Activated B cell treated with CpG ODN at 0.5 μM for 24 hours (primary cell): Measurements from ENCODE around the gene MANBA. TPM values are rescaled to one million over a fixed set of nuclear protein-coding genes. Genes with fewer than 3 reads are reported as not detected.

Experiments used
- ATAC-seq: fragments of 200-7000 bp; cut with Tn5 transposase; one replicate; pipeline ENCODE4 v1.10.0; 2021; ENCODE audit warnings: low read depth, mild to moderate bottlenecking, moderate library complexity
- CTCF ChIA-PET: fragments of 350-600 bp; sonication (Branson Sonifier 250); formaldehyde crosslinking; loops from one replicate; lab custom pipeline; 2021; ENCODE audit warnings: antibody characterized with exemption; lab: Charles Lee
- POLR2A ChIA-PET: fragments of 350-600 bp; sonication (Branson Sonifier 250); formaldehyde crosslinking; loops from one replicate; lab custom pipeline; 2021; ENCODE audit warnings: antibody characterized with exemption; lab: Charles Lee
- DNase-seq: peaks from one replicate; pipeline ENCODE4 v3.0.0; 2022
- H3K27ac Mint-ChIP-seq: one replicate; pipeline ENCODE4 v1.8.0; 2020; ENCODE audit warnings: mixed read lengths
- H3K27me3 Mint-ChIP-seq: one replicate; pipeline ENCODE4 v1.8.0; 2021; ENCODE audit warnings: mixed read lengths
- H3K36me3 Mint-ChIP-seq: one replicate; pipeline ENCODE4 v1.8.0; 2021; ENCODE audit warnings: low read depth, mixed read lengths
- H3K4me1 Mint-ChIP-seq: one replicate; pipeline ENCODE4 v1.8.0; 2021; ENCODE audit warnings: mixed read lengths
- H3K4me3 Mint-ChIP-seq: one replicate; pipeline ENCODE4 v1.8.0; 2020; ENCODE audit warnings: mild to moderate bottlenecking, mixed read lengths
- H3K9me3 Mint-ChIP-seq: one replicate; pipeline ENCODE4 v1.8.0; 2020; ENCODE audit warnings: mixed read lengths
- CTCF ChIP-seq: fragments of 200-600 bp; IDR thresholded peaks from one replicate; pipeline ENCODE4 v1.8.0; 2022; ENCODE audit warnings: antibody characterized with exemption, mild to moderate bottlenecking
- intact Hi-C: fragments of 100-400 bp; cut with micrococcal nuclease; formaldehyde crosslinking; loops from one replicate; pipeline ENCODE4 v1.15.1; 2024
- total RNA-seq: library from RNA; stranded (reverse); gene quantifications from 2 replicates; pipeline ENCODE4 v1.2.3, GENCODE V29; 2022

MANBA gene
- total RNA-seq, 1 donor from 2014 or later, result 55.3 TPM

- H3K4me3 Mint-ChIP-seq, result no peak overlapping the region
- no peak for ATAC-seq
- H3K27ac Mint-ChIP-seq, result no peak overlapping the region
- no peaks in the 10 kb centered on the region for H3K27me3 Mint-ChIP-seq
- no peak for TF ChIP-seq CTCF
- CTCF ChIA-PET, result no interaction called here
- DNase-seq, result no peak
- peaks cover 87% of the 10 kb centered on the region for H3K36me3 Mint-ChIP-seq
- peaks cover 9% of the 10 kb centered on the region for H3K4me1 Mint-ChIP-seq
- POLR2A ChIA-PET, result interaction anchor here (0.6 kb wide), 1 partner anchor 274 kb away, joined by 3 read pairs; no protein-coding TSS in a partner anchor
- no peaks in the 10 kb centered on the region for H3K9me3 Mint-ChIP-seq
- intact Hi-C loops, result no loop called here
Measured at GRCh38 chr4:102606846-102607450, 153.8 kb downstream of the MANBA start.

DNA sequence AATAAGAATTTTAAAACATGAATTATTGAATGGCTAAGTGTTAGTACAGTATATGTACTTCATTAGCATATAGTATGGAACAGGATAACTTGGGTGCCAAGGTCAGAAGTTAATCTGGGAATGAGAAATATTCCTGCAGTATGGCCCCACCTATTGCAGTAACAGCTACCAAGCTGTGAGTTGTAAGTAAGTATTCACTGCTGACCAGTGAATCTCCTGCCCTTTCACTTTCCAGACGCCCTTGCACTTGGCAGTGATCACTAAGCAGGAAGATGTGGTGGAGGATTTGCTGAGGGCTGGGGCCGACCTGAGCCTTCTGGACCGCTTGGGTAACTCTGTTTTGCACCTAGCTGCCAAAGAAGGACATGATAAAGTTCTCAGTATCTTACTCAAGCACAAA lies 154.5 kb downstream of the MANBA start:
- H3K27me3 Mint-ChIP-seq, result no peaks in the 10 kb centered on the region
- no peak for ATAC-seq
- CTCF ChIA-PET, result no interaction called here
- POLR2A ChIA-PET, result interaction anchor here (0.6 kb wide), 1 partner anchor 1330 kb away, joined by 5 read pairs; no protein-coding TSS in a partner anchor
- H3K9me3 Mint-ChIP-seq, result no peaks in the 10 kb centered on the region
- intact Hi-C loops, result no loop called here
- peaks cover 2% of the 10 kb centered on the region for H3K4me1 Mint-ChIP-seq
- no peak overlapping the region for H3K27ac Mint-ChIP-seq
- H3K4me3 Mint-ChIP-seq, result no peak overlapping the region
- no peak for DNase-seq
- TF ChIP-seq CTCF, result no peak
- peaks cover 87% of the 10 kb centered on the region for H3K36me3 Mint-ChIP-seq

DNA sequence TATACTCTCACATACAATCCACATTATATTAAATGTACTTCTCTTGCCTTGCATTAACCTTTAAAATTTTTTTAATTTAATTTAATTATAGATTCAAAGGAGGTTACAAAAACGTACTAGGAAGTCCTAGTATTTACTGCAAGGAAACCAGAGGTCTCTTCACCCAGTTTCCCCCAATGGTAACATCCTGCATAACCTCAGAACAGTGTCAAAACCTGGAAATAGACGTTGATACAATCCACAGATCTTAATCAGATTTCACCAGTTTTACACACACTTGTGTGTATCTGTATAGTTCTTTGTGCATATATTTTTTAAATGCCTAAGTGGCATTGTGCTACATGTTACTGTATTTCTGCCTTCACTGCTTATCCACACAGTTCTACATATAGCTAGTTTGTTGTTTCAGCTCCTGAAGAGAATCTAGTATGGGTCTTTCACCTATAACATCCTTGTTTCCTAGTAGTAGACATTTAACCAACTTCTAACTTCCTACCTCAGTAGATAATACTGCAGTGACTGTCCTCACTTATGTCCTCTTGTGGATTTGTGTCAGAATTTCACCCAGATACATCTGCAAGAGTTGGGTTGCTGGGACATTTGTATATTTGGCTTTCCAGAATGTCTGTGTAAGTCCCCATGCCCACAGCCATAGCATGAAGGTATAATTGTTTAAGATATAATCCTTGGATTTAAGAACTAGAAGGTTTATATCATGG lies 156.4 kb downstream of the MANBA start:
- Mint-ChIP-seq H3K4me1 (peaks cover 4% of the 10 kb centered on the region), H3K27me3 (no peaks in the 10 kb centered on the region), H3K27ac (no peak overlapping the region), H3K4me3 (no peak overlapping the region), H3K9me3 (no peaks in the 10 kb centered on the region), H3K36me3 (peaks cover 85% of the 10 kb centered on the region)
- ATAC-seq (no peak), DNase-seq (no peak)
- TF ChIP-seq CTCF, result no peak
- intact Hi-C loops, result loop anchor here (2.0 kb wide), 1 partner anchor 18 kb away; no protein-coding TSS in a partner anchor
- CTCF ChIA-PET, result no interaction called here
- POLR2A ChIA-PET, result no interaction called here

DNA sequence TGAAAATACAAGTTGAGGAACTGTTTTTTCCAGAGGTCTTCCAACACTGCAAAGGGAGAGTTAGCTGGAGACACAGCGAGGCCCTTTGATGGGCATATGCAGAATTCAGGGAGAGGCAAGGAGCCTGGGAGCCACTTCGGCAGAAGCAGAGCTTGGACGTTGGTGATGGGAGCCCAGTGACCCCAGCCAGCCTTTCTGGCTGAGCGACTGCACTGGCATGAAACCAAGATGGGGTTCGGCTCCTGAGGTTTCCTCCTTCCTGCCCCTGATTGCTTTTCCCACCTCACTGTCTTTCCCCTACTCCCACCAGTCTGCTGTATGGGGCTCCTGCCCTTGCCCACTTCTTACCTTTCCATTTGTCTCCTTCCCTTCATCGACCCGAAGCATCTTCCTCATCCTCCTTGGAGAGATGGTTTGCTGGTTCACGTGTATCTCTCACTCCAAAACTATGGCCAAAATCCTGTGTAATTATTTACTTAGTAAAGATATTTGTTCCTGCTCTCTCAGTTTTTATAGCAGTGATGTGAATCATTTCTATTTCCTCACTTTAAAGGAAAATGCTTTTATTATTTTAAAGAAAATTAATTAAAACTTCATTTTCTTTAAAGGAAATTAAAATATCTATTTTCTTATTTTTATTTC lies 159.1 kb downstream of the MANBA start:
- TF ChIP-seq CTCF, result no peak
- Mint-ChIP-seq H3K4me1 (peaks cover 27% of the 10 kb centered on the region), H3K36me3 (peaks cover 84% of the 10 kb centered on the region), H3K4me3 (no peak overlapping the region), H3K9me3 (no peaks in the 10 kb centered on the region), H3K27ac (no peak overlapping the region), H3K27me3 (no peaks in the 10 kb centered on the region)
- intact Hi-C loops, result no loop called here
- CTCF ChIA-PET, result no interaction called here
- no peak for ATAC-seq
- DNase-seq, result no peak
- POLR2A ChIA-PET, result no interaction called here

GRCh38 chr4:102600689-102601088 lies 160.1 kb downstream of the MANBA start:
- ATAC-seq (no peak), DNase-seq (no peak)
- Mint-ChIP-seq H3K27me3 (no peaks in the 10 kb centered on the region), H3K4me3 (no peak overlapping the region), H3K9me3 (no peaks in the 10 kb centered on the region), H3K27ac (no peak overlapping the region), H3K4me1 (peaks cover 27% of the 10 kb centered on the region), H3K36me3 (peaks cover 88% of the 10 kb centered on the region)
- CTCF ChIA-PET, result no interaction called here
- intact Hi-C loops, result no loop called here
- POLR2A ChIA-PET, result no interaction called here
- TF ChIP-seq CTCF, result no peak
